ENCODE measurements around the gene RDH12. TPM values are rescaled to one million over a fixed set of nuclear protein-coding genes. Genes with fewer than 3 reads are reported as not detected.

Gene RDH12
- total RNA-seq, 1 experiment from 2014 or later: not detected

- ATAC-seq (no peak), DNase-seq (ENCODE audit: low read depth, low spot score) (no peak)
- intact Hi-C loops (cut with micrococcal nuclease; ENCODE audit: unreplicated experiment) (no loop called here), in situ Hi-C loops (cut with HindIII; ENCODE audit: low pct_unique_long_range_greater_than_20kb, low sequenced_read_pairs) (no loop called here)
- 0 out of 2 replicates have a peak, but pooled peaks cover 6% of the 10 kb centered on the region for H3K36me3 ChIP-seq (ENCODE audit: control insufficient read depth, insufficient read depth, low read length)
- POLR2A ChIA-PET: no interaction called here
- H3K27me3 ChIP-seq (ENCODE audit: control insufficient read depth, insufficient read depth, low read length): no peaks in the 10 kb centered on the region
- BruUV-seq (replicated peaks): no TSS peak
- no peak for TF ChIP-seq POLR2AphosphoS5 (IDR thresholded peaks at IDR 0.05; ENCODE audit: low read depth, low read length)
- CTCF ChIA-PET: no interaction called here
- H3K9me3 ChIP-seq (ENCODE audit: control insufficient read depth, insufficient read depth, low read depth, low read length): no peaks in the 10 kb centered on the region
- H3K4me3 ChIP-seq (ENCODE audit: low read depth in 2 of 2, low read length in 2 of 2): no peak overlapping the region
- no peaks in the 10 kb centered on the region for H3K4me1 ChIP-seq (ENCODE audit: control insufficient read depth, insufficient read depth, low read length)
- H3K27ac ChIP-seq (ENCODE audit: low read length): no peak overlapping the region
Observed at GRCh38 chr14:67762051-67762450, 60.4 kb downstream of the RDH12 start.

- in situ Hi-C loops (cut with HindIII; ENCODE audit: low pct_unique_long_range_greater_than_20kb, low sequenced_read_pairs): no loop called here
- no peak for DNase-seq (ENCODE audit: low read depth, low spot score)
- POLR2A ChIA-PET: no interaction called here
Observed at GRCh38 chr14:67763158-67763822, 61.6 kb downstream of the RDH12 start.

GRCh38 chr14:67764496-67764895 lies 62.8 kb downstream of the RDH12 start:
- DNase-seq (ENCODE audit: low read depth, low spot score): no peak
- no peak for ATAC-seq
- Histone ChIP-seq H3K36me3 (ENCODE audit: control insufficient read depth, insufficient read depth, low read length) (0 out of 2 replicates have a peak, but pooled peaks cover 6% of the 10 kb centered on the region), H3K27ac (ENCODE audit: low read length) (no peak overlapping the region), H3K27me3 (ENCODE audit: control insufficient read depth, insufficient read depth, low read length) (no peaks in the 10 kb centered on the region), H3K4me1 (ENCODE audit: control insufficient read depth, insufficient read depth, low read length) (no peaks in the 10 kb centered on the region), H3K4me3 (ENCODE audit: low read depth in 2 of 2, low read length in 2 of 2) (no peak overlapping the region), H3K9me3 (ENCODE audit: control insufficient read depth, insufficient read depth, low read depth, low read length) (no peaks in the 10 kb centered on the region)
- TF ChIP-seq SIN3A (IDR thresholded peaks at IDR 0.05; ENCODE audit: borderline replicate concordance, insufficient read depth, low read depth, low read length): no peak
- no peak for TF ChIP-seq TCF7L2 (IDR thresholded peaks at IDR 0.05; ENCODE audit: low read depth, low read length)
- no peak for TF ChIP-seq REST (IDR thresholded peaks at IDR 0.05; ENCODE audit: insufficient read depth in 1 of 2, low read depth in 2 of 2, low read length in 1 of 2)
- no peak for TF ChIP-seq CTCF (IDR thresholded peaks at IDR 0.05)
- TF ChIP-seq POLR2AphosphoS5 (IDR thresholded peaks at IDR 0.05; ENCODE audit: low read depth, low read length): no peak
- ChIA-PET POLR2A (no interaction called here), CTCF (no interaction called here)
- intact Hi-C loops (cut with micrococcal nuclease; ENCODE audit: unreplicated experiment) (no loop called here), in situ Hi-C loops (cut with HindIII; ENCODE audit: low pct_unique_long_range_greater_than_20kb, low sequenced_read_pairs) (no loop called here)
- BruUV-seq (replicated peaks): no TSS peak

More at GRCh38 chr14:67763158-67763822, 61.6 kb downstream of the RDH12 start:
- TF ChIP-seq POLR2AphosphoS5 (IDR thresholded peaks at IDR 0.05; ENCODE audit: low read depth, low read length) (no peak), REST (IDR thresholded peaks at IDR 0.05; ENCODE audit: insufficient read depth in 1 of 2, low read depth in 2 of 2, low read length in 1 of 2) (no peak), TCF7L2 (IDR thresholded peaks at IDR 0.05; ENCODE audit: low read depth, low read length) (no peak)
- no peak overlapping the region for H3K27ac ChIP-seq (ENCODE audit: low read length)
- no peaks in the 10 kb centered on the region for H3K27me3 ChIP-seq (ENCODE audit: control insufficient read depth, insufficient read depth, low read length)
- H3K9me3 ChIP-seq (ENCODE audit: control insufficient read depth, insufficient read depth, low read depth, low read length): no peaks in the 10 kb centered on the region
- no peaks in the 10 kb centered on the region for H3K4me1 ChIP-seq (ENCODE audit: control insufficient read depth, insufficient read depth, low read length)
- CTCF ChIA-PET: no interaction called here
- BruUV-seq (replicated peaks): no TSS peak
- intact Hi-C loops (cut with micrococcal nuclease; ENCODE audit: unreplicated experiment): no loop called here
- 0 out of 2 replicates have a peak, but pooled peaks cover 6% of the 10 kb centered on the region for H3K36me3 ChIP-seq (ENCODE audit: control insufficient read depth, insufficient read depth, low read length)
- H3K4me3 ChIP-seq (ENCODE audit: low read depth in 2 of 2, low read length in 2 of 2): no peak overlapping the region
- ATAC-seq: no peak
